OCI-LY3 (cell line): ENCODE results near the gene BRF1.

Source experiments
- H2AFZ ChIP-seq: fragments of 200-600, 300-600 bp; shearing (Covaris generic); 2 replicates; pipeline ENCODE4 v1.6.0; 2014; ENCODE audit warnings: antibody characterized with exemption, low read depth, low read length
- H3K27ac ChIP-seq: fragments of 200-600, 300-600 bp; sonication (generic); 2 replicates; pipeline ENCODE4 v1.5.1; 2014; ENCODE audit warnings: mild to moderate bottlenecking, low read length, moderate library complexity, mixed read lengths
- H3K27me3 ChIP-seq: fragments of 200-600, 300-600 bp; sonication (generic); 2 replicates; pipeline ENCODE4 v1.6.1; 2014; ENCODE audit warnings: low read depth, low read length, mixed read lengths
- H3K36me3 ChIP-seq: fragments of 200-600, 300-600 bp; sonication (generic); replicated peaks from 2 replicates; pipeline ENCODE3; 2014; ENCODE audit warnings: low read depth, low read length, mixed read lengths
- H3K4me1 ChIP-seq: fragments of 300-600, 200-600 bp; sonication (generic); 2 replicates; pipeline ENCODE4 v1.6.1; 2014; ENCODE audit warnings: low read length, mixed read lengths
- H3K4me2 ChIP-seq: fragments of 200-600, 300-600 bp; sonication (generic); 2 replicates; pipeline ENCODE4 v1.6.1; 2014; ENCODE audit warnings: low read length, mixed read lengths
- H3K4me3 ChIP-seq: fragments of 300-600, 200-600 bp; sonication (generic); 2 replicates; pipeline ENCODE4 v1.5.1; 2014; ENCODE audit warnings: antibody characterized with exemption, mild to moderate bottlenecking, low read length, moderate library complexity
- H3K79me2 ChIP-seq: fragments of 300-600, 200-600 bp; shearing (Covaris generic); 2 replicates; pipeline ENCODE4 v1.6.1; 2014; ENCODE audit warnings: mild to moderate bottlenecking, low read length, mixed read lengths
- H3K9ac ChIP-seq: fragments of 300-600, 200-600 bp; shearing (Covaris generic); 2 replicates; pipeline ENCODE4 v1.6.0; 2014; ENCODE audit warnings: mild to moderate bottlenecking, low read length, moderate library complexity
- H3K9me3 ChIP-seq: fragments of 200-600, 300-600 bp; shearing (Covaris generic); 2 replicates; pipeline ENCODE4 v1.6.1; 2014; ENCODE audit warnings: low read length, mixed read lengths; ENCODE audit not compliant: insufficient read depth
- H4K20me1 ChIP-seq: fragments of 200-600, 300-600 bp; sonication (generic); 2 replicates; pipeline ENCODE4 v1.6.1; 2016; ENCODE audit warnings: low read length, mixed read lengths; ENCODE audit not compliant: insufficient read depth
- EZH2phosphoT487 ChIP-seq: fragments of 200-600 bp; shearing (Covaris generic); IDR thresholded peaks from 2 replicates; pipeline ENCODE4 v1.6.1; 2018; ENCODE audit warnings: antibody characterized with exemption, mixed run types, low read depth
- TF ChIP-seq, protein P1 (sequence below): fragments of 200-600, 300-600 bp; sonication (generic); IDR thresholded peaks from 2 replicates; pipeline ENCODE4 v1.5.1; 2014; ENCODE audit warnings: antibody characterized with exemption, low read length, low read depth

The BRF1 gene

GRCh38 chr14:105173901-105174894 is 126.6 kb downstream of the BRF1 start:
- Histone ChIP-seq H2AFZ (no peak overlapping the region), H3K79me2 (no peaks in the 10 kb centered on the region), H3K9me3 (no peaks in the 10 kb centered on the region), H3K36me3 (no peaks in the 10 kb centered on the region), H3K4me1 (peaks cover 12% of the 10 kb centered on the region; the same call in 1 of the 2 replicates), H3K9ac (no peak overlapping the region), H3K27ac (no peak overlapping the region), H3K4me3 (no peak overlapping the region), H3K27me3 (peaks cover 9% of the 10 kb centered on the region), H4K20me1 (no peaks in the 10 kb centered on the region), H3K4me2 (peak overlapping the region; percentile 28; the same call in 1 of the 2 replicates)
- TF ChIP-seq, protein P1, sequence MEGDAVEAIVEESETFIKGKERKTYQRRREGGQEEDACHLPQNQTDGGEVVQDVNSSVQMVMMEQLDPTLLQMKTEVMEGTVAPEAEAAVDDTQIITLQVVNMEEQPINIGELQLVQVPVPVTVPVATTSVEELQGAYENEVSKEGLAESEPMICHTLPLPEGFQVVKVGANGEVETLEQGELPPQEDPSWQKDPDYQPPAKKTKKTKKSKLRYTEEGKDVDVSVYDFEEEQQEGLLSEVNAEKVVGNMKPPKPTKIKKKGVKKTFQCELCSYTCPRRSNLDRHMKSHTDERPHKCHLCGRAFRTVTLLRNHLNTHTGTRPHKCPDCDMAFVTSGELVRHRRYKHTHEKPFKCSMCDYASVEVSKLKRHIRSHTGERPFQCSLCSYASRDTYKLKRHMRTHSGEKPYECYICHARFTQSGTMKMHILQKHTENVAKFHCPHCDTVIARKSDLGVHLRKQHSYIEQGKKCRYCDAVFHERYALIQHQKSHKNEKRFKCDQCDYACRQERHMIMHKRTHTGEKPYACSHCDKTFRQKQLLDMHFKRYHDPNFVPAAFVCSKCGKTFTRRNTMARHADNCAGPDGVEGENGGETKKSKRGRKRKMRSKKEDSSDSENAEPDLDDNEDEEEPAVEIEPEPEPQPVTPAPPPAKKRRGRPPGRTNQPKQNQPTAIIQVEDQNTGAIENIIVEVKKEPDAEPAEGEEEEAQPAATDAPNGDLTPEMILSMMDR, result no peak
- TF ChIP-seq EZH2phosphoT487, result no peak

DNA sequence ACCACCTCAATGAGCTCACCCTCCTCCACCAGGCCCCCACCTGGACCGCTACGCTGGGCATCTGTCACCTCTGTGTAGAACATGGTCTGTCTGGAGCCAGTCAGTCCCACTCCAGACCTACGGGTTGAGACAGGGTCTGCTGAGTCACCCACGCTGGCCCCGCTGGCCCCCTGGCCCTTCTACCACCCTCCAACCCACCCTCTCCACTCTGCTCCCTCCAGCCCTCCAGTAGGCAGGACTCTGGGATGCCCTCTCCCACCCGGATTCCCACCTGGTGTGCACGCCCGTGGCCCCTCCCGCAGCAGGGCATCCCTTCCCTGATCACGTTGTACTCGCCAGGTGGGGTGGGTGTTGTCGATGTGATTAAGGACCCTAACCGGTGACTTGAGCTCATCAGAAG is 127.7 kb downstream of the BRF1 start:
- Histone ChIP-seq H3K4me3 (no peak overlapping the region), H3K4me2 (no peak overlapping the region), H3K9me3 (no peaks in the 10 kb centered on the region), H2AFZ (no peak overlapping the region), H3K4me1 (peaks cover 12% of the 10 kb centered on the region; the same call in 1 of the 2 replicates), H4K20me1 (no peaks in the 10 kb centered on the region), H3K79me2 (no peaks in the 10 kb centered on the region), H3K27me3 (peaks cover 9% of the 10 kb centered on the region), H3K27ac (no peak overlapping the region), H3K9ac (no peak overlapping the region), H3K36me3 (no peaks in the 10 kb centered on the region)
- TF ChIP-seq, protein P1, result no peak
- no peak for TF ChIP-seq EZH2phosphoT487

DNA sequence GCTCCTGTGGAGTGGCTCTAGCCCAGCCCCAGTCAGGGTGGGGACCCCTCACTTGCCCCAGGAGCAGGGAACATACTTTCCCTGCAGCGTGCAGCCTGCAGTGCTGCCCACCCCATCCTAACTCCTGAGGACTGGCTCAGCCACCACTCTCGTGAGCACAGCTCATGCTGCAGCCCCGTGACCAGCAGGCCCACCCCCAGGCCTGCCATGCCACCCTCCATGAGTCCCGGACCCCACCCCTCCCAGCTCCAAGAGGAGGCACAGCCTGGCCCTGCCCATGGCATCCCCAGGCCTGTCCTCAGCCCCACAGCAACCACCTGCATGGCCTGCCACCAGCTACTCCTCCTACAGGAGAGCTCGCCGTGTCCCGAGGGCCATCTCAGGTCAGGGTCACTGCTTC is 128.3 kb downstream of the BRF1 start:
- Histone ChIP-seq H3K79me2 (no peaks in the 10 kb centered on the region), H2AFZ (no peak overlapping the region), H3K36me3 (no peaks in the 10 kb centered on the region), H3K4me2 (no peak overlapping the region), H3K4me1 (peaks cover 12% of the 10 kb centered on the region; the same call in 1 of the 2 replicates), H3K9ac (no peak overlapping the region), H3K9me3 (no peaks in the 10 kb centered on the region), H4K20me1 (no peaks in the 10 kb centered on the region), H3K27me3 (peaks cover 9% of the 10 kb centered on the region), H3K27ac (no peak overlapping the region), H3K4me3 (no peak overlapping the region)
- TF ChIP-seq EZH2phosphoT487, result no peak

GRCh38 chr14:105171004-105171673 is 129.7 kb downstream of the BRF1 start:
- H3K27ac ChIP-seq, result no peak overlapping the region
- no peak for TF ChIP-seq EZH2phosphoT487
- TF ChIP-seq, protein P1, result no peak
- peaks cover 10% of the 10 kb centered on the region; the same call in 1 of the 2 replicates for H3K4me1 ChIP-seq

More at GRCh38 chr14:105171004-105171673, 129.7 kb downstream of the BRF1 start:
- no peak overlapping the region for H3K4me2 ChIP-seq
- H2AFZ ChIP-seq, result no peak overlapping the region
- no peaks in the 10 kb centered on the region for H3K9me3 ChIP-seq
- H3K79me2 ChIP-seq, result no peaks in the 10 kb centered on the region
- H3K36me3 ChIP-seq, result no peaks in the 10 kb centered on the region
- H3K9ac ChIP-seq, result no peak overlapping the region
- H3K27me3 ChIP-seq, result peaks cover 9% of the 10 kb centered on the region
- no peak overlapping the region for H3K4me3 ChIP-seq
- H4K20me1 ChIP-seq, result no peaks in the 10 kb centered on the region
